ENCODE measurements around the gene CST8.
"Not testable (repeated sequence)": the region's sequence is repeated elsewhere in the genome, so short reads cannot be mapped to it uniquely, and the experiment has no call there.

The CST8 gene

GRCh38 chr20:23490817-23491216, at the start of gene CST8:
Gene CST8, plus strand, starts transcription at chr20:23491117. Its CDS starts 551 bp downstream, at chr20:23491668.
- DNase-seq = no peak

- peak; percentile 4 to 20 (median 10) for DNase-seq
These were observed 49.0 kb upstream of the CST8 start for GRCh38 chr20:23441850-23442313.

- DNase-seq = no peak
These were observed 48.5 kb upstream of the CST8 start for GRCh38 chr20:23442436-23442835.

GRCh38 chr20:23444859-23445258, 46.1 kb upstream of the CST8 start:
- DNase-seq = no peak

GRCh38 chr20:23445596-23446217, 45.2 kb upstream of the CST8 start:
- DNase-seq = no peak

GRCh38 chr20:23446505-23446904, 44.4 kb upstream of the CST8 start:
- DNase-seq = no peak

GRCh38 chr20:23448167-23448566, 42.8 kb upstream of the CST8 start:
- DNase-seq = no peak

- DNase-seq = no peak
These were observed 41.5 kb upstream of the CST8 start for GRCh38 chr20:23449421-23449820.

GRCh38 chr20:23450877-23451276, 40.0 kb upstream of the CST8 start:
- DNase-seq = no peak

GRCh38 chr20:23451956-23452487, 38.9 kb upstream of the CST8 start:
- DNase-seq = no peak

- DNase-seq = no peak
These were observed 38.1 kb upstream of the CST8 start, which contains the start of gene CST11 for GRCh38 chr20:23452776-23453175. Gene CST11, minus strand, starts transcription at chr20:23452876. Its CDS starts 65 bp downstream, at chr20:23452811.

- DNase-seq = no peak
These were observed 37.1 kb upstream of the CST8 start for GRCh38 chr20:23453549-23454543.

GRCh38 chr20:23454816-23455215, 36.1 kb upstream of the CST8 start:
- DNase-seq = no peak

- DNase-seq = no peak
These were observed 35.3 kb upstream of the CST8 start for GRCh38 chr20:23455639-23456038.

GRCh38 chr20:23456409-23456808, 34.5 kb upstream of the CST8 start:
- DNase-seq = no peak

GRCh38 chr20:23456873-23457272, 34.0 kb upstream of the CST8 start:
- no peak for DNase-seq

- DNase-seq = no peak
These were observed 31.3 kb upstream of the CST8 start for GRCh38 chr20:23459461-23460150.

- no peak for DNase-seq
These were observed 29.7 kb upstream of the CST8 start for GRCh38 chr20:23461180-23461579.

GRCh38 chr20:23466961-23467360, 24.0 kb upstream of the CST8 start:
- DNase-seq = not testable (repeated sequence)

GRCh38 chr20:23472306-23472705, 18.6 kb upstream of the CST8 start:
- not testable (repeated sequence) for DNase-seq

GRCh38 chr20:23473293-23473692, 17.6 kb upstream of the CST8 start:
- not testable (repeated sequence) for DNase-seq

- no peak for DNase-seq
These were observed 15.5 kb upstream of the CST8 start for GRCh38 chr20:23475395-23475794.

All from activated naive CD4-positive, alpha-beta T cell (primary cell).